Measurements from ENCODE around the gene DDX5.

The DDX5 gene

DNA sequence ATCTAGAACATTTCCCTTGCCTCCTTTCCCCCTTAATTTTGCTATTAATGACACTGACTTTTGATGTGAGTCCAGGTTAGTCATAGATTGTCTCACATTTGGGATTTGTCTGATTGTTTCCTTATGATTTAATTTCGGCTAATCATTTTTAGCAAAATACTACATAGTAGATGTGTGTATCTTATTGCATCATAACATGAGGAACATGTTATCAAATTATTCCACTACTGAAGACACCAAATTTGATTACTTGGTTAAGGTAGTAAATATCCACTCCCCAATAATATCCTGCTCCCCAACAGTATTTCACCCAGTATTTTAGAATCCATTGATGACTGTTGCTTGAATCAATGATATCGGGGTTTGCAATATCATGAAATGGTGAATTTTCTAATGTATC, 12.0 kb downstream of the DDX5 start:
- DNase-seq (ENCODE audit: low read depth) = no peak
- TF ChIP-seq, protein P1, sequence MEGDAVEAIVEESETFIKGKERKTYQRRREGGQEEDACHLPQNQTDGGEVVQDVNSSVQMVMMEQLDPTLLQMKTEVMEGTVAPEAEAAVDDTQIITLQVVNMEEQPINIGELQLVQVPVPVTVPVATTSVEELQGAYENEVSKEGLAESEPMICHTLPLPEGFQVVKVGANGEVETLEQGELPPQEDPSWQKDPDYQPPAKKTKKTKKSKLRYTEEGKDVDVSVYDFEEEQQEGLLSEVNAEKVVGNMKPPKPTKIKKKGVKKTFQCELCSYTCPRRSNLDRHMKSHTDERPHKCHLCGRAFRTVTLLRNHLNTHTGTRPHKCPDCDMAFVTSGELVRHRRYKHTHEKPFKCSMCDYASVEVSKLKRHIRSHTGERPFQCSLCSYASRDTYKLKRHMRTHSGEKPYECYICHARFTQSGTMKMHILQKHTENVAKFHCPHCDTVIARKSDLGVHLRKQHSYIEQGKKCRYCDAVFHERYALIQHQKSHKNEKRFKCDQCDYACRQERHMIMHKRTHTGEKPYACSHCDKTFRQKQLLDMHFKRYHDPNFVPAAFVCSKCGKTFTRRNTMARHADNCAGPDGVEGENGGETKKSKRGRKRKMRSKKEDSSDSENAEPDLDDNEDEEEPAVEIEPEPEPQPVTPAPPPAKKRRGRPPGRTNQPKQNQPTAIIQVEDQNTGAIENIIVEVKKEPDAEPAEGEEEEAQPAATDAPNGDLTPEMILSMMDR (IDR thresholded peaks at IDR 0.05; ENCODE audit: low read depth, low read length, missing control alignments) = no peak
- H3K4me3 ChIP-seq (ENCODE audit: low read depth, low read length) = no peak overlapping the region; the same call in 1 of the 2 replicates

DNA sequence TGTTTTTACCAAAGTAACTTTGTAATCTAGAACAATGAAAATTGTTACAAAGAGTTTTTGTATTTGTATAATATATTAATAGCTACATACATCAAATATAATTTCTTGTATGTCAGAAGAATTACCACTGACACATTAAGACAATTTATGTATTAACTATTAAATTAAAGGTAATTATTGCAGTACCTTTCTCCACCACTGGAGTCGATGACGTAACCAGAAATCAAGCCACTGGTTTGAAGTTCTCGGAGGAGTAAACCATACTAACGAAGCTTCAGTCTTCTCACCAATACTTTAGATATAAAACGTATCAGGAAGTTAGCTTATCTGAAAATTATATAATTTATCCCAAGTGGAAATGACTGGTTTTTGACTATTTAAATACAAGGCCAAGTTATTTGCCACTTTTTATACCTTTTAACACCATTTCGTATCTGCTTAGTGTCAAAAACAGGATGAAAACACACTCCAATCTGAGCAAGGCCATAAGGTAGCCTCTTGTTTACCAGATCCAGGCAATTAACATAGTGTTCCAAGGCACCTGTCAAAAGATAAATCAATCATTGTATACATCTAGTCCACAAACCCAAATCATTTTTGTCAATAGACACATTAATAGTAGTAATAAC, 13.5 kb downstream of the DDX5 start:
- H3K4me3 ChIP-seq (ENCODE audit: low read depth, low read length) = no peak overlapping the region
- TF ChIP-seq, protein P1 (IDR thresholded peaks at IDR 0.05; ENCODE audit: low read depth, low read length, missing control alignments) = no peak
- no peak for DNase-seq (ENCODE audit: low read depth)

DNA sequence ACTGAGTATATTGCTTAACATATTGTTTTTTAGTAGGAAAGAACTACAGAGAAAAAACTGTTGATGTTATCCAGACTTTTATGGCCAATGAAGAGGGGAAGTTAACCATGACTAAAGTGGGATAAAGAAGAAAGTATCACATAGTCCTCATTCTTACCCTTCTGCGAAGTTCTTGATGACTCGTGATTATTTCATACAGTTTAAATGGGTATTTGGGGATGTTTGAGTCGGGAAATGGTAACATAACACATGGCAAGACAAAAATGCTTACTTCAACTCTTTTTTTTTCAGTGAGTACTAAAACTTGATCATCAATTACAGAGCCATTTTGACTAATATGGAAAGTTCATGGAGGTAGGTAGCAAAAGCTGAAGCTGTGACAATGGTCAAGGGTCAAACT, 14.1 kb downstream of the DDX5 start:
- TF ChIP-seq, protein P1 (IDR thresholded peaks at IDR 0.05; ENCODE audit: low read depth, low read length, missing control alignments) = no peak
- no peak for DNase-seq (ENCODE audit: low read depth)
- no peak overlapping the region for H3K4me3 ChIP-seq (ENCODE audit: low read depth, low read length)

DNA sequence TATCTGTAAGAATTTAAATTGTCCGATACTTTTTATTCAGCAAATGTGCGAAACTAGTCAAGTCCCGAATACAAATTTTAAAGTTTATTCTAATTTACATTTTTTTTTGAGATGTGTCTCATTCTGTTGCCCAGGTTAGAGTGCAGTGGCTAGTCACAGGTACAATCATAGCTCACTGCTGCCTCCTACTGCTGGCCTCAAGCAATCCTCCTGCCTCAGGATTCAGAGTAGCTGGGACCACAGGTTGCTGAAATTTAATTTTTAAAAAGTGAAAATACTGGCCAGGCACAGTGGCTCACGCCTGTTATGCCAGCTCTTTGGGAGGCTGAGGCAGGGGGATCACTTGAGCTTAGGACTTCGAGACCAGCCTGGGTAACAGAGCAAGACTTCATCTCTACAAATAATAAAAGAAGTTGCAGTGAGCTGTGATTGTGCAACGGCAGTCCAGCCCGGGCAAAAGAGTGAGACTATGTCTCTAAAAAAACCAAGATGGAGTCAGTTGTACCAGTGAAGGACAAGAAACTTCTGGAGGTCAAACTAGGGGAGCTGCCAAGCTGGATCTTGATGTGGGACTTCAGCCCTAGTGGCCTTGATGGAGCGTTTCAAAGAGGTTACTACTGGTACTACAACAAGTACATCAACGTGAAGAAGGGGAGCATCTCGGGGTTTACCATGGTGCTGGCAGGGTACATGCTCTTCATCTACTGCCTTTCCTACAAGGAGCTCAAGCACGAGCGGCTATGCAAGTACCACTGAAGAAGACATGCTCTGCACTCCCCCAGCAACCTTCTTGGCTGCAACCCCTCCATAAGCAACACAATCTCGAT, 14.8 kb downstream of the DDX5 start:
- TF ChIP-seq, protein P1 (IDR thresholded peaks at IDR 0.05; ENCODE audit: low read depth, low read length, missing control alignments) = peak; percentile 68
- DNase-seq (ENCODE audit: low read depth) = no peak
- H3K4me3 ChIP-seq (ENCODE audit: low read depth, low read length) = no peak overlapping the region

DNA sequence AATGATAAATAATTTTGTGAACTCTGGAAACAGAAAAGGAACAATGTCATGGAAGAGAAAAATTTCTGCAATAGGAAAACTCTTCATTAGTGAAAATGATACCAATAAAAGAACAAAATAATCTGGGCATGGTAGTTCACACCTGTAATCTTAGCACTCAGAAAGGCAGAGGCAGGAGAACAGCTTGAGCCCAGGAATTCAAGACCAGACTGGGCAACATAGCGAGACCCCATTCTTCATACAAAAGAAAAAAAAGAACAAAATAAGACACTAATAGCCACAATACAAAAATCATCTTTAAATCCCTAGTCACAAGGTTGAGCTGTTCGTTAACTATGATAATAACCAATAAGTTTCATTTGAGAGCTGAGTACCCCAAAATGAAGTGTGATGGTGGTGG, 17.8 kb downstream of the DDX5 start:
- DNase-seq (ENCODE audit: low read depth) = no peak
- no peak overlapping the region for H3K4me3 ChIP-seq (ENCODE audit: low read depth, low read length)
- TF ChIP-seq, protein P1 (IDR thresholded peaks at IDR 0.05; ENCODE audit: low read depth, low read length, missing control alignments) = no peak

DNA sequence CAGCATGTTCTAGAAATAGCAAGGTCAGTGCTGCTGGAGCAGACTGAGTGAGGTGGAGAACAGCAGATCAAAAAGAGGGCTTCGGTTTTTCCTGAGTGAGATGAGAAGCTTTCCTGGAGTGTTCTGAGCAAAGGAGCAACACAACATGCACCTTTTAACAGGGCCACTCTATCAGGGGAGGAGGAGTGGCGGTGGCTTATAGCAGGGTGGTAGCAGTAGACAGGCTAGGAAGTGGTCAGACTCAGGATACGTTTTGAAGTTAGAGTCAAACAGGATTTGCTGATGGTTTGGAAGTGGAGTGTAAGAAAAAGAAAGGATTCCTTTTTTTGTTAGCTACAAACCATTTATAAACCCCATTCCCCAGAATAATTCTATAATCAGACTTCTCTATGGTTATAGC, 21.7 kb downstream of the DDX5 start:
- no peak for DNase-seq (ENCODE audit: low read depth)
- TF ChIP-seq, protein P1 (IDR thresholded peaks at IDR 0.05; ENCODE audit: low read depth, low read length, missing control alignments) = no peak
- no peak overlapping the region for H3K4me3 ChIP-seq (ENCODE audit: low read depth, low read length)
